Ammon's horn (tissue), 1 donor: ENCODE measurements around the gene FBXO38.

Experiments used
- DNase-seq: peaks from one replicate; pipeline ENCODE4 v3.0.0-alpha.2; 2016; ENCODE audit warnings: low spot score

Gene FBXO38

DNA sequence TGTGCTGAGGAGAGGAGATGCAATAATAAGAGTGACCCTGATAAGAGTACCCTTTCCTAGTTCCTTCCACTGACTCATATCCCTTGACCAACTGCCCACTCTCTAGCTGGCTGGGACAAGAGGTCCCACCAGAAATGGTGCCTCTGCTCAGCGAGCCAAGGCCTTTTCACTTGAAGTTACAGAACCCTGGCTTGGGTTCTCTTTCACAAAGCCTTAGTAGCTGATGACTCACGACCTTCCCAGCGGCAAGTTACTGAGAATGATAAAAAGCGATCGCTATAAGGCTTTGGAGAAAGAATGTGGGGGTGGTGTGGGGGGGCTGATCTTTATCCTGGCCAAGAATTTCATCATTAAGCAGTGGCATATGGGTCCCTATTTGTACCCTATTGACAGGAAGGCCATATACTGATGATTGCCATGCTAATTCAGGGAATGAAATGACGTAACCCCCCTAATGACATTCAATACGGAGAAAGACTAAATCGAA is 90.3 kb downstream of the FBXO38 start:
- no peak for DNase-seq

GRCh38 chr5:148476302-148476701 is 92.5 kb downstream of the FBXO38 start:
- no peak for DNase-seq

DNA sequence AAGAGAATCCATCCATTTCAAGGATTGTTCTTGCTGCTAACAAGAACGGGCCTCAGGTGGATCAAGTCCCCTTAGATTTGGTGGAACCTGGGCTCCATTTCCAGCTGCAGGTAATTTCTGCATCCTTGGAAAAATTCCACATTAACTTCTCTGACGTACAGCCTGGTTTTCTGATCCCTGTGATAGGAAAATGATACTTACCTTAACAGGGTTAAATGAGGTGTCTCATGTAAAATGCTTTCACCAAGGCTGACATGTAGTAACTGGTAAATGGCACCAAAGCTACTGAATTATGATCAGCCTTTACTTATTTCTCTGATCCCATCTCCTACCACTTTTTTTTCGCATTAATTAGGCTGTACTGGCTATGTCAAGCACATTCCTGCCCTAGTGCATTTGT is 93.7 kb downstream of the FBXO38 start:
- no peak for DNase-seq

GRCh38 chr5:148482196-148482595 is 98.4 kb downstream of the FBXO38 start:
- DNase-seq, result no peak

DNA sequence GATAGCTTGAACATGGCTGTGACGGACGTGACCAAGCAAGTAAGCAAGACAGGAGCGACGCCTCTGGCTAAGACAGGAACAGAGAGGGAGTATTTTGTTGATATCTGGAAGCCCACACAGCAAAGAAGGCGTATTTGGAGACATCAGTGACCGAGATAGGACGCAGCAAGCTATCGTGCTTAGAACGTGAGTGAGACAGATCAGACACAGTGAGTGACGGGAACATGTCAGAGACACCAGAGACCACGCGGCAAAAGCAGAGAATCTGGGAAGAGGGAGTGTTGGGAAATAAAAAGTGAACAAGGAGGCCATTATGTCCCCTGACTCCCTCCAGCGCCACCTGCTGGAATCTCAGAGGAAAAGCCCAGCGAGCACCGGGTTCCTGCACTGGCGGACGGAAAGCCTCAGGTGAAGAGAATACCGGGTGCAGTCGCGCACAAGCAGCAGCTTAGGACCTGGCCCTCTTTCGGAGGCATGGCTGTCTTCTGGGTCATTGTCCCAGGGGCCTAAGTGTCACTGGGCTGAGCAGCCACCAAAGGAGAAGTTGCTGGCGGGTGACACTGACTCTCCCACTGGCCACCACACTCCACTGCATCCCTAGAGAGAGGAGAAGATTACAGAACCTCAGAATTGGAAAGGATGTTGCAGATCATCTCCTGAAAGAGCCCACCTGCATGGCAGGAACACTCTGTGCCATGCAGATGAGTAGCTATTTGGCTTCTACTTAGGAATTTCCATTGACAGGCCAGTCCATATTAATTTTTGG is 99.1 kb downstream of the FBXO38 start:
- no peak for DNase-seq

DNA sequence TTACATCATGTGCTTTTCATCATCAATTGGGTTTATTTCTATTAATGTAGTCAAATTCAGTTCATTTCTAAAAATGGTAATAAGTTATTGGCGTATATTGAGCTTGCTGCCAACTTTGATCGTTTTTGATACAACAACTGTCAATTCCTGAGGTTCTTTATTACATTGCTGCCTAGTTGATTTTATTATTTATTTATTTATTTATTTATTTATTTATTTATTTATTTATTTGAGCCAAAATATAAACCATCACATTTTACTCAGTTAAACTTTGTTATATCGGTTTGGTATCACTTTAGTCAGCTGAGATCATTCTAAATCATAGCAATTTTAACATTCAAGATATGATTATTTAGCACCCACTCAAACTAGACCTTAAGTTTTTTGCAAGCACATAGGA is 100.0 kb downstream of the FBXO38 start:
- no peak for DNase-seq

DNA sequence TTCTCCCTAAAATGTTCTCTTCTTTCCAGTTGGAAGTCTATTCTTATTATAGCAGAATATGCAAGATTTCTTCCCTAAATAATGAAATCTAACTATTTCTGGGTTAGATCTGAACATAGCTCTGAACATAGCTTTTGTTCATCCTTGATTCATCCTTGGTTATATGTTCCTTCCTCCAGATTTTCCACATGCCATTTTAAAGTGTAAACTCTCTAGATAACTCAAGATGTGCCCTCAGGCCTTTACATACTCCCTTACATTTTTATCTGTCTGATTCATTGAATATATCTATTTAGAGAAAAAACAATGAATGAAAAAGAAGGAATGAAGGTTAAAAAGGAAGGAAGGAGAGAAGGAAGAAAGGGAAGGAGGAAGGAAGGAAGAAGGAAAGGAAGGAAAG is 100.9 kb downstream of the FBXO38 start:
- DNase-seq, result no peak

DNA sequence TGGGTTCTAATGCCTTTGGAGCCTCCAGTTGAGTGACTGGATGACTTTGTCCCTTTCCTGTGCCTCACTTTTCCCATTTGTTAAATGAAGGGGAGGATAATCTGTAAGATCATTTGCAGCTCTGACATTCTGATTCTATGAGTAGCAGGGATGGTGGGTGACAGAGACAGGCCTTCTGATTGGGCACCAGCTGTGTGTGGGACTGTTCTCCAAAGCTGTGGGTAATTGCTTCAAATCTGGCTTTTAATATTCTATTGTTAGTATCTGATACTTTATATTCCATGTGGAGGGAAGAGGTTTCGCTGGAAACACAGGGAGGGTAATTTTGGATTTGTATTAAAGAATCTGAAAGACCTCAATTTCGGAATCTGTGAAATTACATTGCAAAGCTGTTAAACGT is 102.7 kb downstream of the FBXO38 start:
- DNase-seq, result peak; percentile 65

GRCh38 chr5:148488757-148489156 is 105.0 kb downstream of the FBXO38 start:
- no peak for DNase-seq

GRCh38 chr5:148491015-148491792 is 107.4 kb downstream of the FBXO38 start:
- peak; percentile 53 for DNase-seq

DNA sequence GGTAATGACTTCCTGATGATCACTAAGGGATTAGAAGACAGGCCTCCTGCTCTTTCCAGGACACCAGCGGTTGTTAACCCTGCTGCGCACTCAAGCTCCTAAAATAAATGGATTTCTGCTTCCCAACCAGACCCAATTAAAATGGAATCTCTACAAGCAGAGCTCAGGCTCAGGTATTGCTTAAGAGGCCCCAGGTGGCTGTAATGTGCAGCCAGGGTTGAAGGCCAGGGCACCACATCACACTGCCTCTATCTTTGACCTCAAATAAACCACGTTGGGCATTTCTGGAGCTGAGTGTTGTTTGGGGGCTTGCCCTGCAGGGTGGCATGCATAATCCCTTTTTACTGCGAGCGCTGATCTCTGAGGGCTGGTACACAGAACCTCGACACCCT is 108.0 kb downstream of the FBXO38 start:
- no peak for DNase-seq

DNA sequence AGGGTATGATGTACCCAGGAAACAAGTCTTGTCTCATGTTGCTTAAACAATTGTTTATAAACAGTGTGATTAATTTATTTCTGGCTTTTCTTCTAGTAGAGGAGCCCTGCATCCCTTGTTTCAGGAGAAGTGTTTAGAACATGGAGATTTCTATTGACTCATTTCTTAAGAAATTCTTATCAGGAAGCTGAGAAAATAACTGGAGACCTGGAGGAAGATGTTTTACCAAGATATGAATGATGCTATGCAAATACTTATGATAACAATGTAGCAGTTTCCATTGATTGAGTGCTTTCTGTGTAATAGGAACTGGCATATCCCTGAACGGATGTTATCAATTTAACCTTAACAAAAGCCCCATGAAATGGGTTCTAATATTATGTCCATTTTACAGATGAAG is 108.6 kb downstream of the FBXO38 start:
- no peak for DNase-seq
